HEK293 (cell line): ENCODE results near the gene CLDN24.
"Not testable (repeated sequence)": the region's sequence is repeated elsewhere in the genome, so short reads cannot be mapped to it uniquely, and the experiment has no call there.

Experiments
- CTCF ChIP-seq: fragments of 450-650 bp; formaldehyde crosslinking; IDR thresholded peaks from 2 replicates; pipeline ENCODE4 v1.5.1; 2016; ENCODE audit warnings: missing biosample characterization, missing genetic modification characterization
- YY1 ChIP-seq: fragments of 450-650 bp; formaldehyde crosslinking; IDR thresholded peaks from 2 replicates; pipeline ENCODE4 v1.5.1; 2018; ENCODE audit warnings: missing biosample characterization, missing genetic modification characterization
- ZSCAN30 ChIP-seq: fragments of 450-650 bp; IDR thresholded peaks from 2 replicates; pipeline ENCODE4 v1.5.1; 2018; ENCODE audit warnings: missing biosample characterization, mild to moderate bottlenecking, missing genetic modification characterization, moderate library complexity

GRCh38 chr4:183324056-183324455 is 1.8 kb upstream of the CLDN24 start:
- TF ChIP-seq CTCF, YY1, ZSCAN30 (tag by site-specific recombination): not testable (repeated sequence)
